GM21390 (cell line): Measurements from ENCODE around the gene OR52D1.
A peak's percentile ranks its signal among the peaks of the same experiment; 100 is the strongest.

ENCODE experiments used
- ATAC-seq: cut with Tn5 transposase; IDR thresholded peaks from one replicate; pipeline ENCODE4 v1.9.1; 2021; ENCODE audit not compliant: unreplicated experiment

OR52D1 gene

GRCh38 chr11:5488385-5488784 lies at the start of gene OR52D1:
Gene OR52D1 (plus strand): TSS chr11:5488685. CDS start chr11:5488707, 22 bp downstream.
- ATAC-seq: no peak

- no peak for ATAC-seq
Observed at GRCh38 chr11:5441414-5441813, 47.1 kb upstream of the OR52D1 start, which contains the start of gene OR51I1. Gene OR51I1 (minus strand): TSS chr11:5441514. CDS start chr11:5441514, 0 bp downstream.

DNA sequence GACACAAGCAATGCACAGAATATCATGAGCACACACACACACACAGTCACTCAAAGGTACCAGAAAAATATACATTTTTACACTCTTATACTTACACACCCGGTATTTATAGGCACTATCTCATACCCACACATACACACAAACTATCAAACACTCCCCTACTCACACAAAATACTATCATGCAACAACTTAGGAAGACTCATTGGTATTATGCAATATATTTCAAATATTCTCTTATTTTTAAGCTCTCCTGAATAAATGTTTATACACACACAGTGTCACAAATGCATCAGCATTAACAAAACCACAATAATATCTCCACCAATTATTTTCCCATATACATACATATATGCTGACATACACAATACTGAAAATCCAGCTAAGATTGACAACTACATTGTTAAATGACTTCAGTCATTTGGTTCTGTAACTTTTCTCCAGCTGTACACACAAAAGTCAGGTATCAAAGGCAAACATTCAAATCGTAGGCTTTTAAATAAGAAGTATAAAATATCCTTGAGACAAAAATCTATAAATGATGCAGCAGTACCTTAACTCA lies 44.6 kb upstream of the OR52D1 start:
- no peak for ATAC-seq

- no peak for ATAC-seq
Observed at GRCh38 chr11:5449023-5449422, 39.5 kb upstream of the OR52D1 start, which contains the start of gene OR51I2. Gene OR51I2 (plus strand): TSS chr11:5449323. CDS start chr11:5453489, 4,166 bp downstream.

- ATAC-seq: no peak
Observed at GRCh38 chr11:5449432-5449831, 39.1 kb upstream of the OR52D1 start.

GRCh38 chr11:5460983-5461621 lies 27.4 kb upstream of the OR52D1 start:
- no peak for ATAC-seq

- no peak for ATAC-seq
Observed at GRCh38 chr11:5467527-5467926, 21.0 kb upstream of the OR52D1 start.

DNA sequence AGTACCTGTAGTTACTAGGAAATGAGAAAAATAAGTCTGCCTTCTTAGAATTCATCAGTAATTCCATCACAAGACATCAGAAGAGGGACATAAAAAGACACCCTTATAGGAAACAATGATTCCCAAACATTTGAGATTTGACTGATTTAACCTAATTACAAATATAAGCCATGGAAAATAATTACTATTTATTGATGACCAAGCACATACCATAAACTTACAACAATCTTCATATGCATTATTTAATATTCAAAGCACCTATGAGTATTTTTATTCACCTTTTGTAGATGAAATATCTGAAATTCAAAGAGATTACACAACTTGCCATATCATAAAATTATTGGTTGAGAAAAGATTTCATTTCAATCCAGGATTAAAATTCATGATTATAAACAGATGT lies 14.6 kb upstream of the OR52D1 start:
- ATAC-seq: no peak

- peak; percentile 95 for ATAC-seq
Observed at GRCh38 chr11:5476186-5476819, 12.2 kb upstream of the OR52D1 start.

- ATAC-seq: no peak
Observed at GRCh38 chr11:5486003-5486402, 2.5 kb upstream of the OR52D1 start.

GRCh38 chr11:5486421-5486820 lies 2.1 kb upstream of the OR52D1 start:
- ATAC-seq: no peak

DNA sequence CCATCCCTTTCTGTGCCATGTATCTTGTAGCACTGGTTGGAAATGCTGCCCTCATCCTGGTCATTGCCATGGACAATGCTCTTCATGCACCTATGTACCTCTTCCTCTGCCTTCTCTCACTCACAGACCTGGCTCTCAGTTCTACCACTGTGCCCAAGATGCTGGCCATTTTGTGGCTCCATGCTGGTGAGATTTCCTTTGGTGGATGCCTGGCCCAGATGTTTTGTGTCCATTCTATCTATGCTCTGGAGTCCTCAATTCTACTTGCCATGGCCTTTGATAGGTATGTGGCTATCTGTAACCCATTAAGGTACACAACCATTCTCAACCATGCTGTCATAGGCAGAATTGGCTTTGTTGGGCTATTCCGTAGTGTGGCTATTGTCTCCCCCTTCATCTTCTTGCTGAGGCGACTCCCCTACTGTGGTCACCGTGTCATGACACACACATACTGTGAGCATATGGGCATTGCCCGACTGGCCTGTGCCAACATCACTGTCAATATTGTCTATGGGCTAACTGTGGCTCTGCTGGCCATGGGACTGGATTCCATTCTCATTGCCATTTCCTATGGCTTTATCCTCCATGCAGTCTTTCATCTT lies 414 bp downstream of the OR52D1 start:
- ATAC-seq: no peak

GRCh38 chr11:5489576-5490357 lies 1.3 kb downstream of the OR52D1 start:
- ATAC-seq: no peak

DNA sequence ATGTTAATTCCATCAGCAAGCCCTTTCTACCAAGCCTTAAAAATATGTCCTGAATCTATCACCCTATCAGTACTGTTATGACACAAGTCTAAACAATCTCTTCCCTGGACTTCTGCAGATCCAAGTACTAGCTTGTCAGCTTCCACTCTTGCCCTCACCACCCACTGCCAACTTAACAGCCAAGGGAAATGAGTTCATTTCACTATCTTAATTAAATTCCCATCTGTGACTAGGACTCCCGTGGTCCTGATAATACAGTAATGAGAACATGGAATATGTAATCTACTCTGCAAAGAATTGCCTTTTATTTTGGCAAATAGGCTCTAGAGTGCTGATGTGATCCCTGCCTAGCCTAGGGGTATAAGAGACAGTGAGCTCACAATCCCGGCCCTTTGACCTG lies 11.2 kb downstream of the OR52D1 start:
- ATAC-seq: no peak

- ATAC-seq: no peak
Observed at GRCh38 chr11:5500393-5500801, 11.9 kb downstream of the OR52D1 start.

DNA sequence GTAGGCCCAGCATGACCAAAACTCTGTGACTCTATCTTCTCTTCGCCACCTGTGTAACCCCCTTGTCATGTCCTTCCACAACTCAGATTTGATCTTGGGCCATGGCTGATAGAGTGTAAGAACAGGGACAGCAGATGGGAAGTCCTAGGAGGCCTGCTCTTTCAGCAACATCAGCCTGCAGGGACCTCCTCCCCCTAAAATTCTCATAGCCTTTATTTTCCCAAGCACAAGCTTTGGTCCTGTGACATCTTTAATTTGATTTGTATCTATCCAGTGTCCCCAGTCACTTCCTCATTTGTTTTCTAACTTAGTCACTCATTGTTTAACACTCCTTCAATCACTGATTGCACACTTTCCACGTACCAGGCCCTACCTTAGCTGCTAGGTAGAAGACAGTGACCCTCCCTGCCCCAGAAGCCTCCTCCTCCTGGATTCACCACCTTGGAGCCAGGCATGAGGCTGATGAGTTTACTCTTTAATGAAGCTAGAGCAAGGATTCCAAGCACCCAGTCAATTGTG lies 16.0 kb downstream of the OR52D1 start:
- ATAC-seq: no peak

- ATAC-seq: no peak
Observed at GRCh38 chr11:5505363-5506048, 17.0 kb downstream of the OR52D1 start.

- no peak for ATAC-seq
Observed at GRCh38 chr11:5507177-5507932, 18.9 kb downstream of the OR52D1 start.

GRCh38 chr11:5507933-5508305 lies 19.4 kb downstream of the OR52D1 start:
- ATAC-seq: no peak

GRCh38 chr11:5508605-5509004 lies 20.1 kb downstream of the OR52D1 start:
- ATAC-seq: no peak
